ENCODE measurements around the gene STX16.

The STX16 gene

DNA sequence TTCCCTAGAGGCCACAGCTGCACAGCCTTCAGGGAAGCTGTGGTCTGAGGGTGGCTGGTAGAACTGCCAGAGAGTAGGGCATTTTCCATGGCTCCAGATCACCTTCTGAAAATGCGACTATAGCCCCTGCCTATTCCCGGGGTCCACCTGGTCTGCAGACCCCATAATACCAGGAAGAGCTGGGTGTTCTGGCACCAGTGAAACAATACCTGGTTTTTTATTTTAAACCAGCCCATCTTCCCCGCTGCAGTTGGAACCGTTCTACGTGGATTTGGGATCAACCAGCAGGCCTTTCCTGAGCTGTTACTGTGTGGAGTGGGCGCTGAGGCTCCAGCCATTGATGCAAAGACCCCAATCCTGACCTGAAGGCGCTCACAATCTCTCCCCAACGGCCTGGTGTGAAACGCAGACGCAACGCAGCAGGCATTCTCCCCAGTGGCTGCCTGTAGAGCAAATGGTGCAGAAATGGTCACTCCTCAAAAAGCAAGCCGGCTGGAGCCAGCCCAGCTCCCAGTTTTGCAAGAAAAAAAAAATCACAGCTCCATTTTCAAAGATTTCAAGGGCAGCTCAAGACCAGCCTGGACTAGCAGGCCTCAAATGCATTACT is 52.8 kb downstream of the STX16 start:
- DNase-seq (ENCODE audit: low read depth, low spot score): no peak
- H3K4me3 ChIP-seq (ENCODE audit: low read length): no peak overlapping the region

DNA sequence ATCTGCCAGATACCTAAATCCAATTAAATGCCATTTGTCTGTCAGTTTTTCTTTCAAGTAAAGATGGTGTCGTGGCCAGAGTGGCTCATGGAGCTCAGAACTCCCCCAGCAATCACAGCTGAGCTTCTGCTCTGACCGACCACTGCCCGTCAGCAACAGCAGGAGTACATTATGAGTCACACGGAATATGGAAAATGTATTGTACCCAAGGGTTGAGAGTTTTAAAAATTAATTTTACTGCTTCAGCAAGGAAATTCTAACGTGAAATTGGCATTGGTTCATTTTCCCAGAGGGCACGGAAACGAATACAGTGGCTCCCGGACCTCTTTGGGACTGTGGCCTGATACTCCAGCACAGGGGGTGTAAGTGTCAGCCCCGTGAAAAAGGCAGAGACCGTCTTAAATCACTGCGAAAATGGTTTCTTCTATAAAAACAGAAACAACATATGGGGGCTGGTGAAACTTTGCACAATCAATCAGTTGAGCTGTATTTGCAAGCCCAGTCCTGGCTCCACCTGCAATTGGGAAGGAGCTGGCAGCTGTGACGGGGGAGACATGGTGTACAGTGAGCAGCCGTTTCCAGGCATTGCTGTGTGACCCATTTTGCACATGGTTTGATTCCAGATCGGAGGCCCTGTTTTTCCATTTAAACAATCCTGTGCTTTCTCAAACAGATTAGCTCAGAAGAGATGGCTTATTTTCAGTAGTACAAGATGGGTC is 54.3 kb downstream of the STX16 start:
- no peak overlapping the region for H3K4me3 ChIP-seq (ENCODE audit: low read length)
- DNase-seq (ENCODE audit: low read depth, low spot score): no peak

DNA sequence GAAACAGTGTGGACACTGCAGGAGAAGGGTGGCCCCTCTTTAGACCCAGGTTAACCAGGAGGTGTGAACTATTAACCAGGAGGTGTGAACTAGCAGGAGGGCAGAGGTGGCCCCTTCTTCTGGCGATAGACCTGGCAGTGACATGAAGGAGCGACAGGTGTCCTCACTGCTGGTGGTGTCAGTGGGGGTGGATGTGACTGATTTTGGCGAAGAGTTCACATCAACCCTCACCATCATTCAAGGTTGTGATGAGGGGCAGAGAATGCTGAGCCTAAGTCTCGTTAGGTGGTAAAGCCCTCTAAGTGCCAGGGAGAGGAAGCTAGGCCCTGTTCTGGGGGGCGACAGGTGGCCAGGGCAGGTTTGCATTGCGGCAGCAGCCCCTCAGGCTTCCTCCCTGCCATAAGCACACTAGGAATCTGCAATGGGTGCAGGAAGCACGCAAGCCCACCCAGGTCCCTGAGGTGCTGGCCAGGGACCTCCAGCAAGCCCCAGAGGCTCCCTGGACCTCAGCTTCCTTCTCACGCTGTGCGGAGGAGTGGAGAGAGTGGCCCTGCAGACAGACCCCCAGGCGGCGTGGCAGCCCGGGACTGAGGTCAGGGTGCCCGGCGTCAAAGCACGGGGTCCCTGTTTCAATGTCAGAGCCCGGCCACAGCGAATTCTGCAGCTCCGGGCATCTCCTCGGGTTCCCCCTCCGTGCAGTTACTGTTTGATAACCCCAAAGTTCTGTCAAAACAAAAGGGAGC is 55.2 kb downstream of the STX16 start:
- no peak for DNase-seq (ENCODE audit: low read depth, low spot score)

DNA sequence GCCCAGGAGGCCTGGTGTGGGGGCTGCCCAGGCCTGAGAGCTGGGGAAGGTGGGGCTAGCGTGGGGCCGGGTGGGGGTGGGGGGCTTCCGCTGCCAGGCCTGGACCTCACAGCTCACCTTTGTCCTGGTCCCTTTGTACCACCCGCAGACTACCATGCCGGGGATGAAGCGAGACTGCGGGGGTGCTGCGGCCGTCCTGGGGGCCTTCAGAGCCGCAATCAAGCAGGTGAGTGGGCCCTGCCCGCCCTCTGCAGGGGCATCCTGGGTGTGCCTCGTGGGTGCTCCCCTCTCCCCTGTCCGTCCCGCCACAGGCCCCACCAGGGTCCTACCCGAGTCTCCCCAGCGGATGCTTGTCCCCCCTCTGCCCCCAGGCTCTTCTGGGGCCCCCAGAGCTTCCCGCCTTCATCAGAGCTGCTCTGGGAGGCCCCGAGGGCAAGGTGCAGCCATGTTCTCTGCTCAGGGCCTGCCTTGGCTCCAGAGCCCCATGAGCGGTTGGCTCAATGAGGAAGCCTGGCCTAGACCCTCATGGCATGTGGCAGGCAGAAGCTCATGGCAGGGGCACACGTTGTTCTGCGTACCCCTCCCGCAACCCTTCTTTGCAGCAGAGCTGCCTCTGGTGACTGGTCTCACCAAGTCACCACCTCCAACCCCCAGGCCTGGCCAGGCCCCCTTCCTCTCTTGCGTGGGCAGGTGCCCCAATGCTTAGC is 56.0 kb downstream of the STX16 start:
- no peak for DNase-seq (ENCODE audit: low read depth, low spot score)
- H3K4me3 ChIP-seq (ENCODE audit: low read length): no peak overlapping the region

More for the DNA sequence above, 55.2 kb downstream of the STX16 start:
- no peak overlapping the region for H3K4me3 ChIP-seq (ENCODE audit: low read length)

DNA sequence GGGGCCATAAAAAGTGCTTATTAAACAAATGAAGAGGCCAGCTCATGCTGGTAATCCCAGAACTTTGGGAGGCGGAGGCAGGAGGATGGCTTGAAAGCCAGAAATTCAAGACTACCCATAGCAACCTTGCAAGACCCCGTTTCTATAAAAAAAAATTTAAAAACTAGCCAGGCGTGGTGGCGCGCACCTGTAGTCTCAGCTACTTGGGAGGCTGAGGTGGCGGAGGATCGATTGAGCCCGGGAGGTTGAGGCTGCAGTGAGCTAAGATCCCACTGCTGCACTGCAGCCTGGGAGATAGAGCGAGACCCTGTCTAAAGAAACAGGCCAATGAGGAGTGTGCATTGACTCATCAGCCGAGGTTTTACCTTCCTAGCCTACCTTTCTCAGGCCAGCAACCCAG is 56.7 kb downstream of the STX16 start:
- DNase-seq (ENCODE audit: low read depth, low spot score): no peak
- H3K4me3 ChIP-seq (ENCODE audit: low read length): no peak overlapping the region

DNA sequence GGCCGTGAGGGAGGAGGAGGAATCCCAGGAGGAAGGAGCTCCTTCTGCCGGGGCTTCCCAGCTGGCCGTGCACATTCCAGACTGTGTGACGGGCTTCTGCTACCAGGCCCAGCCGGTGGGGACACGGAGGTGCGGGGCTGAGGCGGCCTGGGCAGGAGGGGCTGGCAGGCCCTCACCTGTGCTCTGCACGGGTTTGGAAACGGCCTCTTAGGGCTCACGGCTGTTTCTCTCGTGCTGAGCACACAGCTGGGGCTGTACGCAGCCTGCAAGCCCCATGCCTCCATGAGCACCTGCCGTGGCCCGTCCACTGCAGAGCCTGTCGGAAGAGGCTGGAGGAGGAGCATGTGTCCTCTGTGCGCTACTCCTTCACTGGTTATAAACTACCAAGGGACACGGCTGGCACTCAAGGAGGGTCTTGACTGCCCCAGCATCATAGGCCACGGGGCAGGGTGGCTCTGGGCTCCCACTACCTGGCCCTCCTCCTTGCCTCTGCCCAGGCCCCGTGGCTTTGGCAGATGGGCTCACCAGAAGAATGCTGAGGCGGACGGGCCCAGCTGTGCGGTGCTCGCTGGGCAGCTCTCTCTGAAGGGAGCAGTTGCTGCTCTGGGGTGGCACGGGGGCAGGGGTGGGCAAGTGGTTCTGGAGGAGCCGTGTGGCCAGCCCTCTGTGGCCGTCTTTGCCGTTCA is 57.3 kb downstream of the STX16 start:
- no peak for DNase-seq (ENCODE audit: low read depth, low spot score)

DNA sequence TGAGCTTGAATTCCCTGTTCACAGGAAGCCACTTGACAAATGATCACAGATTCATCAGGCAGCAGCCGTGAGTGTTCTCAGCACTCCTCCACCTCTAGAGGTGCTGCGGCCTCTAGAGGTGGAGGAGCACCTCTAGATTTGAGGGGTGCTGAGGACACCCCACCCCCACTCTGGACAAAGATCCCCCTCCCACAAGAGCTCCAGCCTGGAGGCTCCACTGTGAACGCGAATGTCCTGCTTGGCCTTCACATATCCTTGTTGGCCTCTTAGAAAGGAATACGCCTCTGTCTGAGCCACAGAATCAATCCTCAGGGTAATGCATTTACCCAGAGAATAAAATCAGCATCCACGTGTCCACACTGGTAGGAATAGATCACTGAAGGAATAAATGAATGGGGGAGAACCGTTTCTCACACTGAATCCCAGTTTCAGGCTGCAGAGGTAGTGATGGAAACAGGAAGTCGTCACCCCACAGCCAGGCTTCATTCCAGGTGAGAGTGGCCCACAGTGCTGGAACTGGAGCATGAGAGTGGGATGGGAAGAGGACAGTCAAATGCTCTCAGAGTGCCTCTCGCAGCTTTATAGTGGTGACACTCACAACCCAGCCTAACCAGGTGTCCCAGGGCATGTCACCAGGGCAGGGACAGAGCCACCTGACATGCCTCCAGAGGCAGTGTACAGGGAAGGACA is 58.1 kb downstream of the STX16 start:
- DNase-seq (ENCODE audit: low read depth, low spot score): no peak
- H3K4me3 ChIP-seq (ENCODE audit: low read length): no peak overlapping the region

More for the DNA sequence above, 57.3 kb downstream of the STX16 start:
- H3K4me3 ChIP-seq (ENCODE audit: low read length): no peak overlapping the region

DNA sequence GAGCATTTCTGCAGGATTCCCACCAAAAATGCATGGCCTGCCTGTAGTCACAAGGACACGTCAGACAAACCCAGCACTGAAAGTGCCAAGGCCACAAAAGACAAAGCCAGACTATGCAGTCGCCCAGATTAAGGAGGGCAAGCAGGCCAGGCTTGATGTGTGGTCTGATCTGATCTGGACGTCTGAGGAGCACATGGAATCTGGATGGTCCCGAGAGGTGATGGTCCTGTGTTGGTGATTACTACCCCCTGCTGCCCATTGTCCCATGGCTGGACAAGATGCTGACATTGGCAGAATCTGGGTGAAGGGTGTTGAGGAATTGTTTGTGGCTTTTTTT is 58.6 kb downstream of the STX16 start:
- no peak for DNase-seq (ENCODE audit: low read depth, low spot score)
- H3K4me3 ChIP-seq (ENCODE audit: low read length): no peak overlapping the region

DNA sequence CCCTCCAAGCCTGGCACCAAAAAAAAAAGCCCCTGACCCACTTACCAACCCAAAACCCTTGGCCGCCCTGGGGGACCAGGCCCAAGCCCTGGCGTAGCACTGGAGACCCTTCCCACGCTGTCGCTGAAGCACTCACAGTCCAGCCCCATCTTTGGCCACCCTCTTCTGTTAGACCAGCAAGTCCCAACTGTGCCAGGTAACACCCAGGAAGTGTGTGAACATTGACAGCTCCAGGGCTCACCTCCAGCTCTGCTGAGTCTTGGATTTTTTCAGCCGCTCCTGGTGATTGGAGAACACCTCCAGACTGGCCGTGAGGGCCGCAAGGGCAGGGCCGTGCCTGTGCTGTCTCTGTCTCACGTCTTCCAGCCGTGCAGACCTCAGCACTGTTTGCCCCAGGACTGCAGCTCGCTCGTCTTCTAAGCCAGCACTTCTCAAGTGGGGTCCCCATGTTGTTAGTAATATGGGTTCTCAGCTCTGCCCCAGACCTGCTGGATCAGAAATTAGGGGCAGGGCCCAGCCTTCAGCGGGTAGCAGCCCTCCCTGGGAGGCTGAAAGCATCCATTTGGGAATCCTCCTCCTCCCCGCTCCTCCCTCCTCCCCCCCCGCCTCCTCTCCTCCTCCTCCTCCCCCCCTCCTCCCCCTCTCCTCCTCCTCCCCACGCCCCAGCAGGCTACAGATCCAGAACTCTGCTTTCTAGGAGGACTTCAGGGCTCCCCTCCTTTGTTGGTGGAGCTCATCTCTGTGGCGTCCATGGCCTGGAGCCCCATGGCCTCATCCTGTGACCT is 59.6 kb downstream of the STX16 start:
- no peak for DNase-seq (ENCODE audit: low read depth, low spot score)

DNA sequence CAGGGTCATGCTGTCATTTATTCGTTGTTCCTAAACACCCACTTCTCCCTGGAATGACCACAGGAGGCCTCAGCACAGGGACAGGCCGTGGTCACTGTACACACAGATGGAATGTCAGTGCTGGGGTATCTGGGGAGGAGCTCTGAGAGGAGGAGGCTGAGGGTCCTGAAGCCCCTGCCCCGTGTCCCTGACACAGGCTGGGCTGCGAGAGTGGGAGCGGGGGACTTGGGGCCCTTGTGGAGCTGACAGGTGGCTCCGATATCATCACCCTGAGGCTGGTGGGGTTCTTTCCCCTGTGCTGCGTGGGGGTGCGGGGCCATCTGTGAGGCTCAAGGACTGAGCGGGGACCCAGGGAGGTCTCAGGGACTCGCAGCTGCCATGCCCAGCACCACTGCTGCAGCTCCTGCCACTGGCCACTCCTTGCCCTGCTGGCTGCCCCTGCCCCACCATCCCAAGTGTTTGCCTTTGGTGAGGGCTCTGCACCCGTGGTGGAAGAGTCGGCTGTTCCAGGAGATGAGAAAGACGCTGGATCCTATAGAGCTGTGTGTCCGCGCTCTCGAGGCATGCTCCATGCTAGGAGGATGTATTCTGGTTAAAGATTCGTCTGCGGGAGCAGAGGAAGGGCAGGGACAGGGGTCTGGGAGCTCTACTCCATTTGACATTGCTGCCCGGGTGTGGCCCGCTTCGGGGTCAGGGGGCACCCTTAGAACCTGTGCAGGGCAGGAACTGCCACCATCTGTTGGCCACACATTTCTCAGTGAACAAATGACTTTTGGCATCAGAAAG is 60.4 kb downstream of the STX16 start:
- DNase-seq (ENCODE audit: low read depth, low spot score): no peak
- H3K4me3 ChIP-seq (ENCODE audit: low read length): no peak overlapping the region

More for the DNA sequence above, 59.6 kb downstream of the STX16 start:
- no peak overlapping the region for H3K4me3 ChIP-seq (ENCODE audit: low read length)

DNA sequence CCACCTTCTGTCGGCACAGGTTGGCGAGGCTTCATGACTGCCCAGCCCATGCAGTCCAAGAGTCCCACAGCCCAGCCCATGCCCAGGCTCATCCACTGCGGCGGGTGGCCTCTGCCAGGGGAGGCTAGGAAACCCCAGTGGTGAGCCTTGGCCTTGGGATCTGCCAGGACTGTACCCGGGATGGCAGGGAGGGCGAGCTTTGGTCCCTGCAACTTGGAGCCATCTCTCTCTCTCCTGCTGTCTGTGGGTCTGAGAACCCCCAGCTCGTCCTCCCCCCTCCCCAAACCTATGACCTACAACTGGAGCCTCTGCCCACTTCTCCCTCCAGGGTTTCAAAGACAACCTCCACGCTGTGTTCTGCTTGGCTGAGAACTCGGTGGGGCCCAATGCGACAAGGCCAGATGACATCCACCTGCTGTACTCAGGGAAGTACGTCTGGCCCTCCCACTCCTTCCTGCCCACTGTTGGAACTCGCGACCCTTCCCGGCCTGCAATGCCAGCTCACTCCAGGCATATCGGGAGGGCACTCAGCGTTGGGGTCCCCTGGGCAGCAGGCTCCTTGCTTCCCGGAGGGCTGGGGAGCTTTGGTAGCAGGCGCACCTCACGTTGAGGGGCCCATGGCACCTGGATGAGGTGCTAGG is 61.2 kb downstream of the STX16 start:
- DNase-seq (ENCODE audit: low read depth, low spot score): no peak
- H3K4me3 ChIP-seq (ENCODE audit: low read length): no peak overlapping the region

DNA sequence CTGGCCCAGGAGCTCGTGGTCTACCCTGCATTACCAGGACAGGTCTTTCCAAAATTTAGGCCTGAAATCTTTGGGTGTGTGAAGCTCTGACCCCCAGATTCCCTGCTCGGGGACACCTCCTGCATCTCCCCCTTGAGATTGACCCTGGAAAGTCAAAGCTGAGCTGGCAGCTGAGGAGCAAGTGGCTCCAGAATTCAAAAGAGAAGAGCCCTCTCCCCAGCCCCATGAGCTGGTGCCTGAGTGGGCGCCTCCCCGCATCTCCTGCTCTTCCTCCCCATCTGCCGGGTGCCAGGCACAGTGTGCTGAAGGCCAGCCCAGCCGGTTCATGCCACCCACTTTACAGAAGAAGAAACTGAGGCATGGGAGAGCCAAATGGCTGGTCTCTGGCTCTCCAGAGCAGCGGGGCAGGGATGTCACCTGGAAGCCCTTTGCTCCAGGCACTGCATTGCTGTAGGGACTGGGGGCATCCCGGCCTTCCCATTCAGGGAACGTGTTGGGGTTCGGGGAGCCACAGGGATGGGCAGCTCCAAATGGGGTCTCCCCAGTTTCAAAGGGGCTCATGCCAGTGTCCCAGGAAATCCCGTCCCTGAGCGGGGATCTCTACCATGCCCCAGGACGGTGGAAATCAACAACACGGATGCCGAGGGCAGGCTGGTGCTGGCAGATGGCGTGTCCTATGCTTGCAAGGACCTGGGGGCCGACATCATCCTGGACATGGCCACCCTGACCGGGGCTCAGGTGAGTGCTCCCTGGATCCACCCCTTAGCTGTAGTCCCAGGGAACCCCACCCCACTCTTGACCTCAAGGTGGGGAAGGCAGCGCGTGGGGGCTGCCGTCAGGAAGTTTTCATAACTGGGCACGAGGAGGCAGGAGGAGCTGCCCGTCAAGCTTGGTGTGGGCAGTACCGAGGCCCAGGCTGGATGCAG is 62.0 kb downstream of the STX16 start:
- DNase-seq (ENCODE audit: low read depth, low spot score): no peak
- no peak overlapping the region for H3K4me3 ChIP-seq (ENCODE audit: low read length)

DNA sequence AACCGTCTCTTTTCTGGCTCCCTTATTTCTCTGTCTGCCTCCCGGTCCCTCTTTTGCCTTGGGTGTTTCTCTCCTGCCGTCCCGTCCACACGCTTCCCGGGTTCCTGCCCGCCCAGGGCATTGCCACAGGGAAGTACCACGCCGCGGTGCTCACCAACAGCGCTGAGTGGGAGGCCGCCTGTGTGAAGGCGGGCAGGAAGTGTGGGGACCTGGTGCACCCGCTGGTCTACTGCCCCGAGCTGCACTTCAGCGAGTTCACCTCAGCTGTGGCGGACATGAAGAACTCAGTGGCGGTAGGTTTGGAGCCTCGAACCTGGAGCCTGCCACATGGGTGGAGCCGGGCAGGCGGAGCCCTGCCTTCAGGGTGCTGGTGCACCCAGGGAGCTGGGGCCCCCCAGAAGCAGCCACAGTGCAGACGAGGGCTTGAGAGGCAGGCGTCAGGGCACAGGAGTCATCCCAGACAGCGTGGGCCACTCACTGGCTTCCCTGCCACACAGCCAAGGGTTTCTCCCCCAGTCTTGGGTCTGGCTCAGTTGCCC is 62.8 kb downstream of the STX16 start:
- DNase-seq (ENCODE audit: low read depth, low spot score): no peak

DNA sequence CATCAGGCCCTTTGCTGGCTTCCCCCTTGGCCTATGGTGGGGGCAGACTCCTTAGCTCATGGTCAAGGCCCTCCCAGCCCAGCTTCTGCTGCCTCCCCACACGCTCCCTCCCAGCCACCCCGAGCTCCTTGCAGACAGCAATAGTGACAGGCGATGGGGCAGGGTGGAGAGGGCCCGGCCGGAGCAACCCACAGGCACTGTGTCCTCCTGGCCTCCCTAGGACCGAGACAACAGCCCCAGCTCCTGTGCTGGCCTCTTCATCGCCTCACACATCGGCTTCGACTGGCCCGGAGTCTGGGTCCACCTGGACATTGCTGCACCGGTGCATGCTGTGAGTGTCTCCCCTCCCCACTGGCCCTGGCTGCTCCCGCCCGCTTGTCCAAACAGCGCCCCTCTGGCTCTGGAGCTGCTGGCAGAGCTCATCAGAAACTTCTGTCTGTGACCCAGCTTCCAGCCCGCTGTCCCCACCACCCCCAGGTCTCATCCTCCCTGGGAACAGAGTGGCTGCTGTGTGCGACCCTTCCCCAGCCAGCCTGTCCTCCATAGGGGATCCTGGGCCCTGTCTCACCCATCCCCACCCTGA is 63.3 kb downstream of the STX16 start:
- H3K4me3 ChIP-seq (ENCODE audit: low read length): no peak overlapping the region
- no peak for DNase-seq (ENCODE audit: low read depth, low spot score)

More for the DNA sequence above, 62.8 kb downstream of the STX16 start:
- H3K4me3 ChIP-seq (ENCODE audit: low read length): no peak overlapping the region

DNA sequence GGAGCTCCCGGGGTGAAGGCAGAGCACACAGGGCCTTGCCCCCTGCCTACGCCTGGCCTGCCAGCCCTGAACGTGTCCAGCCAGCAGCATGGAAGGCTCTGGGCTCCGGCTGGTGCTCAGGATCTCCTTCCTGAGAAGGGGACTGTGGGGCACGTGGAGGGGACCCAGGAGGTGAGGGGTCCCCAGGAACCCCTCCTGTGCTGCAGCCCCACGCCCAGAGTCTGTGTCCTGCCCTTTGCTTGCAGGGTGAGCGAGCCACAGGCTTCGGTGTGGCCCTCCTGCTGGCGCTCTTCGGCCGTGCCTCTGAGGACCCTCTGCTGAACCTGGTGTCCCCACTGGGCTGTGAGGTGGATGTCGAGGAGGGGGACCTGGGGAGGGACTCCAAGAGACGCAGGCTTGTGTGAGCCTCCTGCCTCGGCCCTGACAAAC is 63.9 kb downstream of the STX16 start:
- DNase-seq (ENCODE audit: low read depth, low spot score): no peak
- no peak overlapping the region for H3K4me3 ChIP-seq (ENCODE audit: low read length)
